GM12865 (cell line): Measurements from ENCODE around the gene ACBD6.
A peak's percentile ranks its signal among the peaks of the same experiment; 100 is the strongest.

Experiments used
- DNase-seq: peaks from one replicate; pipeline ENCODE4 v3.0.0; 2010; ENCODE audit warnings: low read depth
- H3K4me3 ChIP-seq: 2 replicates; pipeline ENCODE4 v1.5.1; 2011; ENCODE audit warnings: mild to moderate bottlenecking, low read depth, low read length, control low read depth
- CTCF ChIP-seq: IDR thresholded peaks from 2 replicates; pipeline ENCODE4 v1.5.1; 2011; ENCODE audit warnings: low read length, control low read depth, low read depth, inconsistent platforms; ENCODE audit not compliant: insufficient read depth; ENCODE audit errors: missing control alignments

Gene ACBD6

GRCh38 chr1:180534214-180534613 is 31.8 kb upstream of the ACBD6 start:
- no peak overlapping the region for H3K4me3 ChIP-seq
- DNase-seq = no peak
- TF ChIP-seq CTCF = no peak

GRCh38 chr1:180533266-180533987 is 31.1 kb upstream of the ACBD6 start:
- H3K4me3 ChIP-seq = no peak overlapping the region
- DNase-seq = peak; percentile 72
- peak; percentile 79 for TF ChIP-seq CTCF

GRCh38 chr1:180532854-180533253 is 30.5 kb upstream of the ACBD6 start:
- no peak overlapping the region for H3K4me3 ChIP-seq
- no peak for TF ChIP-seq CTCF
- DNase-seq = no peak

GRCh38 chr1:180530501-180530900 is 28.1 kb upstream of the ACBD6 start:
- no peak overlapping the region for H3K4me3 ChIP-seq
- no peak for TF ChIP-seq CTCF
- no peak for DNase-seq

- no peak for TF ChIP-seq CTCF
- DNase-seq = no peak
- H3K4me3 ChIP-seq = no peak overlapping the region
Observed at GRCh38 chr1:180528868-180529470, 26.6 kb upstream of the ACBD6 start.

GRCh38 chr1:180527101-180527669 is 24.8 kb upstream of the ACBD6 start:
- TF ChIP-seq CTCF = no peak
- no peak overlapping the region for H3K4me3 ChIP-seq
- DNase-seq = no peak
